Measurements from ENCODE around the gene ANKHD1.
"Not testable (repeated sequence)": the region's sequence is repeated elsewhere in the genome, so short reads cannot be mapped to it uniquely, and the experiment has no call there.

The ANKHD1 gene

DNA sequence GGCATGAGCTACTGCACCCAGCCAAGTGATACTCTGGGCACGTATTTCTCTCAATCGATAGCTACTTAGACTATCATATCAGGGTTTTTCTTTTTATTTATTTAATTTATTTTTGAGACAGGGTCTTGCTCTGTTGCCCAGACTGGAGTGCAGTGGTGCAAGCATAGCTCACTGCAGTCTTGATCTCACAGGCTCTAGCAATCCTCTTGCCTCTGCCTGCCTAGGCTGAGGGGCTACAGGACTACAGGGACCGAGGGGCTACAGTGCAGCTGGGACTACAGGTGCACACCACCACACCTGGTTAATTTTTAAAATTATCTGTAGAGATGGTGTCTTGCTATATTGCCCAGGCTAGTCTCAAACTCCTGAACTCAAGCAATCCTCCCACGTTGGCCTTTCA, 20.3 kb upstream of the ANKHD1 start:
- DNase-seq (ENCODE audit: low read depth), result no peak

DNA sequence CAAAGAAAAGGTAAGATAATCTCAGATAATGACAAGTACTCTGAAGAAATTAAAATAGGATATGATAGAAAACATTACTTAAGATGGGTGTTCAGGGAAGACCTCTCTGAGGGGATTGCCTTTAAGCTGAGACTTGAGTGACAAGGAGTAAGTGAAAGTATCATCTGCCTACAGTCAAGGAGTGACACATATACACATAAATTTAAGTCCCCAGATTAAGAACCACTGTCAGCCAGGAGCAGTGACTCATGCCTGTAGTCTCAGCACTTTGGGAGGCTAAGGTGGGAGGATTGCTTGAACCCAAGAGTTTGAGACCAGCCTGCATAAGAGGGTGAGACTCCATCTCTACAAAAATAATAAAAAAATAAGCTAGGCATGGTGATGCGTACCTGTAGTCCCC, 19.7 kb upstream of the ANKHD1 start:
- DNase-seq (ENCODE audit: low read depth), result no peak

DNA sequence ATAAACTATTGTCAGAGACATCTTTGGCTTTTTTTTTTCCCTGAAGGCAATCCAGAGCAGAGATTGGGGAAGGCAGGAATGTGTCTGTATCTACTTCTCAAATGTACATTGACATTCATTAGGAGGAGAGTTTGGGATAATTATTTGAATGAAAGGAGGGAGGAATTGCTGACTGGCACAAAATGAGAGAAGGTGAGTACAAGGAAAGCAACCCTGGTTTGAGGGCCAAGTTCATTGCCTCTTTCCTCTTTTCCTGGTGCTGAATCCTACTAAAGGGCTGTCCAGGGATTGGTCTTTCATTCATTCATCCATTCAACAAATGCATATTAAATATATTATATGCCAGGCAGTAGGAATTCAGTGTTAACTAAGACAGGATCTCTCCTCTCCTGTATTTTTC, 18.8 kb upstream of the ANKHD1 start:
- DNase-seq (ENCODE audit: low read depth), result no peak

- DNase-seq (ENCODE audit: low read depth), result no peak
These were observed 18.3 kb upstream of the ANKHD1 start for GRCh38 chr5:140383300-140383699.

DNA sequence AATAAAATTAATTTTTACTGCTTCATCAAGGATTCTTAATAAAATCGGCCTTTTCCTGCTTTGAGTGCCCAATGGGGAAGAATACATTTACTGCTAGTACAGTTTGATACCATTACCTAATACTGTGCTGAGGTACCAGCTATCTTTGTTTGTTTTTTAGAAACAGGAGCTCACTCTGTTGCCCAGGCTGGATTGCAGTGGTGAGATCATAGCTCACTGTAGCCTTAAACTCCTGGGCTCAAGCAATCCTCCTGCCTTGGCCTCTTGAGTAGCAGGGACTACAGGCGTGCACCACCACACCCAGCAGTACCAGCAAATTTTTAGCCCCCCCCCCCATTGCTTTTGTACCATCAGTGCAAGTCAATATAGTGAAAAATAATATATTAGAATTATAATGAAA, 13.6 kb upstream of the ANKHD1 start:
- no peak for DNase-seq (ENCODE audit: low read depth)

- DNase-seq (ENCODE audit: low read depth), result no peak
These were observed 10.3 kb upstream of the ANKHD1 start for GRCh38 chr5:140391312-140391711.

DNA sequence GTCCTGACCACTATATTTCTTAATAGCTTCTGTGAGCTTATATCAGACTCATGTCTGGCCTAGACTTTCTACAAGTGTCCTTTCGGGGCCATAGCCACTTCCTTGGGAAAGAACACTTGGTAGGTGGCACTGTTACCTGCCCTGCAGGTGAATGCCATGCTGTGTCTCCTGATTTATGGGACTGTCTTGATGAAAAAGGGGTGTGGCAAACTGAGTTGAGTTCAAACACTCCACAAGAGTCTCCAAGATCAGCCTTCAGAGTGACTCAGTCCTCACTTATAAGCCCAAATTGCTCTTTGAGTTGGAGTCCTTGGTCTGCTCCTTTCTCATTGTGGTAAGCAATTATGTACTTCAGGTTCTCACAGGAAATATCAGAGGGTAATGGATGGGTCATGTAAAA, 9.9 kb upstream of the ANKHD1 start:
- no peak for DNase-seq (ENCODE audit: low read depth)

DNA sequence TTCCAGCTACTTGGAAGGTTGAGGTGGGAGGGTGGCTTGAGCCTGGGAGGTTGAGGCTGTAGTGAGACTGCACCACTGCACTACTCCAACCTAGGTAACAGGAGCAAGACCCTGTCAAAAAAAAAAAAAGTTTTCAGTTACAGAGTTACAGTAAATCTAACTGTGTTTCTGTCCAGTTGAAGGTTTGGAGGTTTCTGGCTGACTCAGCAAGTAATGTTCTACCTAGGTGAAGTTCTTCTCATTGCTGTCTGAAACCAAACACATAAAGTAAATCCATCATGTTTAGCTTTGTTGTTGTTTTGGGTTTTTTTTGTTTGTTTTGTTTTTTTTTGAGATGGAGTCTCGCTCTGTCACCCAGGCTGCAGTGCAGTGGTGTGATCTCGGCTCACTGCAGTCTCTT, 7.9 kb upstream of the ANKHD1 start:
- no peak for DNase-seq (ENCODE audit: low read depth)

DNA sequence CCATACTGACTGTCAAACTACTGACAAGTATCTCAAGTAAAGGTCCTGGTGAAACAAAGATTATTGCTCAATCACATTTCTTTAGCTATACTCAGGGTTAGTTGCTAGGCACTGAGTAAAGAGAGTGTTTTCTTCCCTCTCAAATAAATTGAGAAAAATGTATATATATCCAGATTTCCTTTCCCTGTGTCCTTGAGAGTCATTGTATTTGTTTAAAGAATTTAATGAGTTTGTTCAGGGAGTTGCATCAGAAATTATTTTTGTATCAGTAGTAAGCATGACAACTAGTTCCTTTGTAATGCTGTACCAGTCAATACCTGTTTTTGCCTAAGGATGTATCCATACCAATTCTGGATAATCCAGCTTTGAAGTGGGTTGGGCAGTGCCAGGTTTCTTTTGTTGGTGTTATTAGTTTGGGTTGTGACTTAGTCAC, 3.2 kb upstream of the ANKHD1 start:
- DNase-seq (ENCODE audit: low read depth), result no peak

- DNase-seq (ENCODE audit: low read depth), result no peak
These were observed 1.5 kb upstream of the ANKHD1 start for GRCh38 chr5:140399979-140400729.

DNA sequence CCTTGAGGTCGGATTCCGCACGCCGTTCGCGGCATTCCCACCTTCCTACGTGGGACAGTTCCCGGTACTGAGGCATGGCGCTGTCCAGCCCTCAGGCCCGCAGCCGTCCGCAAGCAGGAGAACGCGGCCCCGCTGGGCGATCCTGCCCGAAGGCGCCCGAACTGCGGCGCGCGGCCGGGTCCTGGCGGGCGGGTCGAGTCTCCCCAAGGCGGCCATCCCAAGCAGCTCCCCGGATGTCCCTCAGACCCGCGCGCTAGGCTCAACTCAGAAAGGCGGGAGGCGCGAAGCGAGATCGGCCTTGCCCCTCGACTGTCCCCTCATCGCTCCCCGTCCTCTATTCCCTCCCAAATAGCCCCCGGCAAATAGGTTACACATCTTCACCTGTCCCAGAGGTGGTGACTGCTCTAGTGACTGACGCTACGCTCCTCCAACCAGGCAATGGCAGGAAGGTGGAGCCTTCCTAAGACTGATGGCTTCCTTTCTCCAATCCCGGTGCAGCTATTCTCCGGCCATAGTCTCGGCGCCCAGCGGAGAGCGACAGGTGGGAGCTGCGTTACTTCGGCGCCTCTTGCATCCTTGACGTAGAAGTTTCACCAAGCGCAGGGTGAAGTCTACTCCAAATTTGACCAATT, 787 bp upstream of the ANKHD1 start:
- DNase-seq (ENCODE audit: low read depth), result peak; percentile 76

DNA sequence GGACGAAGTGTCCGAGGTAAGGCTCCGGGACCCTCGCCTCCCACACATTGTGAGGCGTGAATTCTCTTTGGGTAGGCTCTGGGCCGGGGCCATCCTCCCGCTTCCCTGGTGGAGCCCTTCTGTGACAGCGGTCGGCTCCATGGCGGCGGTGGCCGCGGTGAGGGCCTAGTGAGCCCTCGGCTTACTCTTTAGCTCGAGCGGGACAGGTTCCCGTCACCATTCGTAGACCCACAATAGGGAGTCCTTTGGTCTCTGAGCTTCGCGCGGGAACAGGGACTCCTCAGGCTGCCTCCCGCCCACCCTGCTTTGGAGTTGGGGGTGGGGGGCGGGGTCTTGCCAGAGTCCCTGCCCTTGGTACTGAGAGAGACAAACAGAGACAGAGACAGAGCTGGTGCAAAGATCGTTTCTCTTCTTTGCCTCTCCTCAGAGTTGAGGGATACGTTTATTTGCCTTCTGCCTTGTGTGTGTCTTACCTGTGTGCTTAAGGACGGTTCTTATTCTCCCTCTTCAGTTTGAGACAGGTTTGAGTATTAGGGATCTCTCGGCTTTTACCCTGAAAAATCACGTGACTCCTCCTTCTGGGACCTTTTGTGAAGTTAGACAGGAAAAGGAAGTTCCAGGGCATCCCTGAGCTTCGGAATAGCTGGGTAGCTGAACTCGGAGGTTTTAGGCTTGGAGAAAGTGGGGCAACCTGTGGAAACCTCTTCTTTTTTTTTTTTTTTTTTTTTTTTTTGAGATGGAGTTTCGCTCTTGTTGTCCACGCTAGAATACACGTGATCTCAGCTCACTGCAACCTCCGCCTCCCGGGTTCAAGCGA, 833 bp downstream of the ANKHD1 start:
- peak; percentile 27 for DNase-seq (ENCODE audit: low read depth)

DNA sequence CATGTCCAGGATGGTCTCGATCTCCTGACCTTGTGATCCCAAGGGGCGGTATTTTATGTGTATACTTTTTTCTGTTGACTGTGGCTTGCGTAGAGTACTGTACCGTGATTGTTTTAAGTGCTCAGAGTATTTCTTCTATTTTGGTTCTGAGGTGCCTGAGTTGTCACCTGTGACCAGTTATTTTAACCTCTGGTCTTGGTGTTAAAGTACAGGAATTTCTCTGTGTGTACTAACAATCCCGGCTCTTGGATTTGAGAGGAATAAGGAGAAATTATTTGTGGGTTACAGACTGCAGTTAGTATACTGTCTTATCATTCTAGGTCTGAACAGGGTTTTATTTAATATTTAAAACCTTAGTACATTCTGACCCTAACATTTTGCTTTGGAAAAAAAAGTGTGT, 2.0 kb downstream of the ANKHD1 start:
- DNase-seq (ENCODE audit: low read depth), result no peak

- no peak for DNase-seq (ENCODE audit: low read depth)
These were observed 7.2 kb downstream of the ANKHD1 start for GRCh38 chr5:140408750-140409241.

DNA sequence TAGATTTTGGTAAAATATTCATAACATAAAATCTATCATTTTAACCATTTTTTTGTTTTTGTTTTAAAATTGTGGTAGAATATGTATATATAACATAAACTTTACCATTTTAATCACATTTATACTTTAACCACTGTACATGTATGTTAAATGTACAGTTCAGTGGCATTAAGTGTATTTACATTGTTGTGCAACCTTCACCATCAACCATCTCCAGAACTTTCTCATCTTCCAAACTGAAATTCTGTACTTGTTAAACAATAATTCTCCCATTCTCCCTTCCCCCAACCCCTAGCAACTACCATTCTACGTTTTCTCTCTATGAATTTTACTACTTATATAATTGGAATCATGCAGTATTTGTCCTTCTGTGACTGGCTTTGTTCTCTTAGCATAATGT, 11.6 kb downstream of the ANKHD1 start:
- no peak for DNase-seq (ENCODE audit: low read depth)

GRCh38 chr5:140417235-140417634, 15.6 kb downstream of the ANKHD1 start:
- no peak for DNase-seq (ENCODE audit: low read depth)

DNA sequence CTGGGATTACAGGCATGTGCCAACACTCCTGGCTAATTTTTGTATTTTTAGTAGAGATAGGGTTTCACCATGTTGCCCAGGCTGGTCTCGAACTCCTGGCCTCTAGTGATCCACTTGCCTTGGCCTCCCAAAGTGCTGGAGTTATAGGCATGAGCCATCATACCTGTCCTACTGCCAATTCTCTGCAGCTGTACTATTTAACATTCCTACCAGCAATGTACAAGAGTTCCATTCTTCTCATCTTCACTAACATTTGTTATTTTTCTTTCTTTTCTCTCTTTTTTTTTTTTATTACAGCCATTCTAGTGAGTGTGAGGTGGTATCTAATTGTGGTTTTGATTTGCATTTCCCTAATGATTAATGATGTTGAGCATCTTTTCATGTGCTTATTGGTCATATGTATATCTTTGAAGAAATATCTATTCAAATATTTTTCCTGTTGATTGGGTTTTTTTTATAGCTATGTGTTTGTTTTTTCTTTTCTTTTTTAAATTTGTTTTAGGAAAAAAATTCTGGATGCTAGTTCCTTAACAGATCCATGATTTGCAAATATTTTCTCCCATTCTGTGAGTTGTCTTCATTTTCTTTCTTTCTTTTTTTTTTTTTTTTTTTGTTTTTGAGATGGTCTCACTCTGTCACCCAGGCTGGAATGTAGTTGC, 17.4 kb downstream of the ANKHD1 start:
- no peak for DNase-seq (ENCODE audit: low read depth)

GRCh38 chr5:140420226-140420570, 18.6 kb downstream of the ANKHD1 start:
- DNase-seq (ENCODE audit: low read depth), result no peak

DNA sequence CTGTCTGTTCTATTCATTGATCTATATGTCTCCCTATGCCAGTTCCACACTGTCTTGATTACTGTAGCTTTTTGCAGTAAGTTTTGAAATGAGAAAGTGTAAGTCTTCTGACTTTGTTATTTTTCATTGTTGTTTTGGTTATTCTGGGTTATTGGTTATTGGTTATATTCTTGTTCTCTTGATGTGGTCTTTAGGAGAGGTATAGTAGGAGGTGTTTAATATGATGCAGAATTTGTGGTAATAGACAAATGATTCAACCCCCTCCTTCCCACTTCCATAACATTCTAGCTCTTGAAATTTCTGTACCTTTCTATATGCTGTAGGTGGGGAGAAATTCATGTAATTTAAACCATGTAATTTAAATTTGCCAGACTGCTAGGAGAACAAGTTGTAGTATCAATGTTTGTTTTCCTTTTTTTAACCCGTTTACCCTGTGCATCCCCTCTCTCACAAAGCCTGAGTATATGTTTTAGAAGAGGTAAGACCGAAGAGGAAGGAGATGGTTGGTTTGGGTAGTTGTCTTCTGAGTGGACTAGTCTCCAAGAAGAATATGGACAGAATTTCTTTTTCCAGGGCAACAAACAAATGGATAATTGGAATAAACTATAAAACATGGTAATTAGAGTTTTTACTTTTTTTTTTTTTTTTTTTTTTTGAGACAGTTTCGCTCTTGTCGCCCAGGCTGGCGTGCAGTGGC, 19.2 kb downstream of the ANKHD1 start:
- no peak for DNase-seq (ENCODE audit: low read depth)

- not testable (repeated sequence) for DNase-seq (ENCODE audit: low read depth)
These were observed 19.7 kb downstream of the ANKHD1 start for GRCh38 chr5:140421375-140421774.

GRCh38 chr5:140423609-140424008, 22.0 kb downstream of the ANKHD1 start:
- no peak for DNase-seq (ENCODE audit: low read depth)

DNA sequence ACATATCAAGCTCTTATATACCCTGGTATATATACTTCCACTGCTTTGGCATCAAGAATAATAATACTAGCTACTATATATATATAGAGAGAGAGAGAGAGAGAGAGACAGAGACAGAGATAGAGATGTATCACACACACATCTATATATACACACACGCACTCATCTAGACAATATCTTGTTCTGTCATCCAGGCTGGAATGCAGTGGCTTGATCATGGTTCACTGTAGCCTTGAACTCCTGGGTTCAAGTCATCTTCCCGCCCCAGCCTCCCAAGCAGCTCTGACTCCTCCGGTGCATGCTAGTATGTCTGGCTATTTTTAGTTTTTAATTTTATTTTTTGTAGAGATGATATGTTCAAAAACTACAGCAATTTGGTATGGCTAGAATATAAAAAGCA, 22.5 kb downstream of the ANKHD1 start:
- DNase-seq (ENCODE audit: low read depth), result no peak
